MM.1S (cell line): Measurements from ENCODE around the gene GNG11.

ENCODE experiments used
- DNase-seq: peaks from one replicate; pipeline ENCODE4 v3.0.0-alpha.2; 2015
- H2AFZ ChIP-seq: fragments of 300-600 bp; sonication (generic); 2 replicates; pipeline ENCODE4 v1.6.0; 2016; ENCODE audit warnings: antibody characterized with exemption, low read length
- H3F3A ChIP-seq: fragments of 300-600 bp; sonication (generic); 2 replicates; pipeline ENCODE4 v1.6.1; 2016; ENCODE audit warnings: mild to moderate bottlenecking, antibody characterized with exemption, low read length, moderate library complexity, mixed read lengths; ENCODE audit not compliant: insufficient read depth
- H3K27ac ChIP-seq: fragments of 300-600 bp; sonication (generic); 2 replicates; pipeline ENCODE4 v1.5.1; 2016; ENCODE audit warnings: mild to moderate bottlenecking, low read length
- H3K27me3 ChIP-seq: fragments of 300-600 bp; sonication (generic); replicated peaks from 2 replicates; pipeline ENCODE4 v1.6.0; 2016; ENCODE audit warnings: low read length; ENCODE audit not compliant: insufficient read depth
- H3K36me3 ChIP-seq: fragments of 300-600 bp; sonication (generic); replicated peaks from 2 replicates; pipeline ENCODE4 v1.6.1; 2016; ENCODE audit warnings: mild to moderate bottlenecking, low read length, mixed read lengths; ENCODE audit not compliant: insufficient read depth
- H3K4me1 ChIP-seq: fragments of 300-600 bp; sonication (generic); 2 replicates; pipeline ENCODE4 v1.6.1; 2016; ENCODE audit warnings: low read length, mixed read lengths
- H3K4me2 ChIP-seq: fragments of 300-600 bp; sonication (generic); 2 replicates; pipeline ENCODE4 v1.6.0; 2016; ENCODE audit warnings: low read depth, low read length
- H3K4me3 ChIP-seq: fragments of 300-600 bp; sonication (generic); 2 replicates; pipeline ENCODE4 v1.5.1; 2016; ENCODE audit warnings: low read length, mixed read lengths
- H3K79me2 ChIP-seq: fragments of 300-600 bp; sonication (generic); 2 replicates; pipeline ENCODE4 v1.6.1; 2016; ENCODE audit warnings: mixed run types, low read length, mixed read lengths
- H3K9ac ChIP-seq: fragments of 300-600 bp; sonication (generic); 2 replicates; pipeline ENCODE4 v1.6.1; 2016; ENCODE audit warnings: low read length, mixed read lengths
- H3K9me2 ChIP-seq: fragments of 300-600 bp; sonication (generic); replicated peaks from 2 replicates; pipeline ENCODE4 v1.6.1; 2016; ENCODE audit warnings: mild to moderate bottlenecking, low read length, mixed read lengths; ENCODE audit not compliant: insufficient read depth
- H3K9me3 ChIP-seq: fragments of 300-600 bp; sonication (generic); replicated peaks from 2 replicates; pipeline ENCODE4 v1.6.1; 2016; ENCODE audit warnings: mild to moderate bottlenecking, low read length, mixed read lengths; ENCODE audit not compliant: insufficient read depth
- H4K20me1 ChIP-seq: fragments of 300-600 bp; sonication (generic); 2 replicates; pipeline ENCODE4 v1.6.1; 2016; ENCODE audit warnings: mild to moderate bottlenecking, low read length, moderate library complexity, mixed read lengths; ENCODE audit not compliant: insufficient read depth
- EZH2 ChIP-seq: fragments of 300-600 bp; sonication (generic); optimal IDR thresholded peaks from 2 replicates; pipeline ENCODE3; 2017; ENCODE audit warnings: low read depth, mild to moderate bottlenecking, antibody characterized with exemption, low read length, mixed read lengths
- EZH2phosphoT487 ChIP-seq: fragments of 300-600 bp; sonication (generic); IDR thresholded peaks from 2 replicates; pipeline ENCODE4 v1.6.1; 2018; ENCODE audit warnings: antibody characterized with exemption, low read length
- TF ChIP-seq, protein P1 (sequence below): fragments of 300-600 bp; sonication (generic); IDR thresholded peaks from 2 replicates; pipeline ENCODE4 v1.5.1; 2016; ENCODE audit warnings: antibody characterized with exemption, low read length, mixed read lengths

Gene GNG11

DNA sequence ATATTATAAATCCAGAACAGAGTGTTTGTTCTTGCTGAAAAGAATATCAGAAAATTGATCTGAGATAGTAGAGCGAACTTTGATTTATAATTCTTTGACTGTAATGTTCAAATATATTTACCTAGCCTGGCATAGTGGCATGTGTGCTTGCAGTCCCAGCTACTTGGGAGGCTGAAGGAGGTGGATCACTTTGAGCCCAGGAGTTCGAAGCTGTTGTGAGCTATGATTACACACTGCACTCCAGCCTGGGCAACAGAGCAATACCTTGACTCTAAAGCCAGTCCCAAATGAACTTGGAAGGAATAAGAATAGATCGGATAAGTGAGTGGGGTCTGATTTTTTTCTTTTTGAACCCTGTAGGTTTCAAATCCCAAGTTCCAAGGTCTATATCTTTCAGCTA is 23.5 kb downstream of the GNG11 start:
- Histone ChIP-seq H2AFZ (no peak overlapping the region), H3K9me3 (no peaks in the 10 kb centered on the region), H3K9ac (no peak overlapping the region), H3K79me2 (no peaks in the 10 kb centered on the region), H3K4me2 (no peak overlapping the region), H3K27me3 (no peaks in the 10 kb centered on the region), H3K36me3 (no peaks in the 10 kb centered on the region), H3K9me2 (no peaks in the 10 kb centered on the region), H3K4me1 (peaks cover 31% of the 10 kb centered on the region), H3K4me3 (no peak overlapping the region), H4K20me1 (no peaks in the 10 kb centered on the region), H3F3A (0 out of 2 replicates have a peak, but pooled peaks cover 8% of the 10 kb centered on the region), H3K27ac (no peak overlapping the region; the same call in 1 of the 2 replicates)
- TF ChIP-seq EZH2 (no peak), EZH2phosphoT487 (no peak)
- TF ChIP-seq, protein P1, sequence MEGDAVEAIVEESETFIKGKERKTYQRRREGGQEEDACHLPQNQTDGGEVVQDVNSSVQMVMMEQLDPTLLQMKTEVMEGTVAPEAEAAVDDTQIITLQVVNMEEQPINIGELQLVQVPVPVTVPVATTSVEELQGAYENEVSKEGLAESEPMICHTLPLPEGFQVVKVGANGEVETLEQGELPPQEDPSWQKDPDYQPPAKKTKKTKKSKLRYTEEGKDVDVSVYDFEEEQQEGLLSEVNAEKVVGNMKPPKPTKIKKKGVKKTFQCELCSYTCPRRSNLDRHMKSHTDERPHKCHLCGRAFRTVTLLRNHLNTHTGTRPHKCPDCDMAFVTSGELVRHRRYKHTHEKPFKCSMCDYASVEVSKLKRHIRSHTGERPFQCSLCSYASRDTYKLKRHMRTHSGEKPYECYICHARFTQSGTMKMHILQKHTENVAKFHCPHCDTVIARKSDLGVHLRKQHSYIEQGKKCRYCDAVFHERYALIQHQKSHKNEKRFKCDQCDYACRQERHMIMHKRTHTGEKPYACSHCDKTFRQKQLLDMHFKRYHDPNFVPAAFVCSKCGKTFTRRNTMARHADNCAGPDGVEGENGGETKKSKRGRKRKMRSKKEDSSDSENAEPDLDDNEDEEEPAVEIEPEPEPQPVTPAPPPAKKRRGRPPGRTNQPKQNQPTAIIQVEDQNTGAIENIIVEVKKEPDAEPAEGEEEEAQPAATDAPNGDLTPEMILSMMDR, result no peak
- DNase-seq, result no peak

DNA sequence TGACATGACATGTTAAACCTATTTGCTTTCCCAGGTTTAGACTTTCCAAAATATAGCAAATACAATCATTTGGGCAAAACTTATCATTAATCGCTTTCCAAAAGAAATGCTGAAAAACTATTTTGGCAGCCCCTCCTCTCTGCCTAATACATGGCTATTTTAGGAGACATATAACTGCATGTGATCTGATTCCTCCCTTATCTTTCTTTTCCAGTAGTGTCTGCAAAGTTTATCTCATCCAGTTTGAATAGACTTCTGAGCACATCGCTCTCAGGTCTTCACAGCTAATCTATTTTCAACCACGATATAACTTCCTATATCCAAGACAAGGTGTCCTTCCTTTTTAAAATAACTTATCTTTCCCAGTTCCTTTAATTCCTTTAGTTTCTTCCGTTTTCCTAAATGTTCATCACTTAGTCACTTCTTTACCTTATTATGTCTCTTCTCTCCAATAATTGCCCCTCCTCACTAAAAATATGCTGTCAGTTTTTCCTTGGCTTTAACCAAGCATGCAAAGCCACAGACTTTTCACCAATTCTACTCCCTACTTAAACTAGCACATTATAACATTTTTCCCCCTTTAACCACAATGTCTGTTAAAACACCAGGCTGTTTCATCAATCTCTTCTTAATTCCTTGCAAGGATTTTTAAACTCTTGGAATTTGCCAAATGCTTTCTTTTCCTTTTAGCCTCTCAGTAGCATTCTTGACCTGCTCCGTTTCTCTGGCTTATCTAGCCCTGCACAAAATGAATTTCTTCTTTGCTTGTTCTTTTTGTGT is 24.4 kb downstream of the GNG11 start:
- Histone ChIP-seq H3K4me3 (no peak overlapping the region), H3K27me3 (no peaks in the 10 kb centered on the region), H3K9ac (no peak overlapping the region), H3K27ac (no peak overlapping the region), H4K20me1 (no peaks in the 10 kb centered on the region), H3K79me2 (no peaks in the 10 kb centered on the region), H3F3A (0 out of 2 replicates have a peak, but pooled peaks cover 8% of the 10 kb centered on the region), H2AFZ (no peak overlapping the region), H3K4me1 (peaks cover 31% of the 10 kb centered on the region), H3K9me3 (no peaks in the 10 kb centered on the region), H3K4me2 (peak overlapping the region; percentile 3; the same call in 1 of the 2 replicates), H3K9me2 (no peaks in the 10 kb centered on the region), H3K36me3 (no peaks in the 10 kb centered on the region)
- DNase-seq, result no peak
- TF ChIP-seq, protein P1, result no peak
- TF ChIP-seq EZH2phosphoT487 (no peak), EZH2 (no peak)

DNA sequence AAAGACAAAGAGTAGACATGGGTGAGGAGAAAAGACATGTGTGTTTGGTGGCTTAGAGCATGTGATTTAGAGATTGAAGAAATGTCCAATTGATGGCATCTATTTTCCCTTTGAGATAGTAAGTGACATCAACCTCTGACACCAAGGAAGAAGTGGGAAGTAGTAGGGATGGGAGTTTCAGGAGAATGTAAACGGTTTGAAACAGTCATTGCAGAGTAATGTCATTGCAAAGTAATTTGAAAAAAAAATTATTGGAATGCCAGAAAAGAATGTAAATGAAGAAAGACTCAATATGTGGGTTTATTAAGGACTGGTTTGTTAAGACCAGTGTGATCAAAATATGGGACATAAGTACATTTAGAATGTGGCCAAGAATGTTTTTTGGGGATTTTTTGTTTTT is 26.6 kb downstream of the GNG11 start:
- H3K9ac ChIP-seq, result no peak overlapping the region
- no peaks in the 10 kb centered on the region for H3K79me2 ChIP-seq
- no peak overlapping the region for H3K4me2 ChIP-seq
- H3K27ac ChIP-seq, result no peak overlapping the region
- no peaks in the 10 kb centered on the region for H4K20me1 ChIP-seq
- H3K4me3 ChIP-seq, result no peak overlapping the region
- H3K27me3 ChIP-seq, result no peaks in the 10 kb centered on the region
- no peak overlapping the region for H2AFZ ChIP-seq
- peaks cover 28% of the 10 kb centered on the region for H3K4me1 ChIP-seq
- no peaks in the 10 kb centered on the region for H3K9me2 ChIP-seq
- no peaks in the 10 kb centered on the region for H3K9me3 ChIP-seq
- H3K36me3 ChIP-seq, result no peaks in the 10 kb centered on the region
- TF ChIP-seq EZH2, result no peak
- no peak for TF ChIP-seq EZH2phosphoT487
- TF ChIP-seq, protein P1, result no peak
- H3F3A ChIP-seq, result 0 out of 2 replicates have a peak, but pooled peaks cover 8% of the 10 kb centered on the region
- no peak for DNase-seq
